ENCODE measurements around the gene B3GALT5.

The B3GALT5 gene

GRCh38 chr21:39640754-39641153 is 28.0 kb downstream of the B3GALT5 start:
- TF ChIP-seq REST (IDR thresholded peaks at IDR 0.05; ENCODE audit: insufficient read depth in 1 of 2, low read depth in 2 of 2, low read length in 2 of 2) (no peak), SIN3A (IDR thresholded peaks at IDR 0.05; ENCODE audit: borderline replicate concordance, insufficient read depth, low read length) (no peak), TAF1 (IDR thresholded peaks at IDR 0.05; ENCODE audit: borderline replicate concordance, insufficient read depth, low read length) (no peak), FOXP2 (optimal IDR thresholded peaks at IDR 0.05; ENCODE audit: borderline replicate concordance, extremely low read depth, extremely low read length, insufficient read depth) (no peak), POLR2AphosphoS5 (IDR thresholded peaks at IDR 0.05; ENCODE audit: low read depth, low read length) (no peak)

- TF ChIP-seq REST (IDR thresholded peaks at IDR 0.05; ENCODE audit: insufficient read depth in 1 of 2, low read depth in 2 of 2, low read length in 2 of 2) (no peak), SIN3A (IDR thresholded peaks at IDR 0.05; ENCODE audit: borderline replicate concordance, insufficient read depth, low read length) (no peak), POLR2AphosphoS5 (IDR thresholded peaks at IDR 0.05; ENCODE audit: low read depth, low read length) (no peak), FOXP2 (optimal IDR thresholded peaks at IDR 0.05; ENCODE audit: borderline replicate concordance, extremely low read depth, extremely low read length, insufficient read depth) (no peak), TAF1 (IDR thresholded peaks at IDR 0.05; ENCODE audit: borderline replicate concordance, insufficient read depth, low read length) (no peak)
These were observed 29.2 kb downstream of the B3GALT5 start for GRCh38 chr21:39641827-39642450.

GRCh38 chr21:39644062-39644560 is 31.4 kb downstream of the B3GALT5 start:
- TF ChIP-seq REST (IDR thresholded peaks at IDR 0.05; ENCODE audit: insufficient read depth in 1 of 2, low read depth in 2 of 2, low read length in 2 of 2), result no peak
- no peak for TF ChIP-seq TAF1 (IDR thresholded peaks at IDR 0.05; ENCODE audit: borderline replicate concordance, insufficient read depth, low read length)
- TF ChIP-seq POLR2AphosphoS5 (IDR thresholded peaks at IDR 0.05; ENCODE audit: low read depth, low read length), result no peak
- TF ChIP-seq SIN3A (IDR thresholded peaks at IDR 0.05; ENCODE audit: borderline replicate concordance, insufficient read depth, low read length), result no peak
- no peak for TF ChIP-seq FOXP2 (optimal IDR thresholded peaks at IDR 0.05; ENCODE audit: borderline replicate concordance, extremely low read depth, extremely low read length, insufficient read depth)

GRCh38 chr21:39645331-39645730 is 32.6 kb downstream of the B3GALT5 start:
- no peak for TF ChIP-seq TAF1 (IDR thresholded peaks at IDR 0.05; ENCODE audit: borderline replicate concordance, insufficient read depth, low read length)
- TF ChIP-seq POLR2AphosphoS5 (IDR thresholded peaks at IDR 0.05; ENCODE audit: low read depth, low read length), result no peak
- TF ChIP-seq FOXP2 (optimal IDR thresholded peaks at IDR 0.05; ENCODE audit: borderline replicate concordance, extremely low read depth, extremely low read length, insufficient read depth), result no peak
- TF ChIP-seq REST (IDR thresholded peaks at IDR 0.05; ENCODE audit: insufficient read depth in 1 of 2, low read depth in 2 of 2, low read length in 2 of 2), result no peak
